NB4 (cell line): ENCODE results near the gene B3GNT2.
A peak's percentile ranks its signal among the peaks of the same experiment; 100 is the strongest.
"Not testable (repeated sequence)": the region's sequence is repeated elsewhere in the genome, so short reads cannot be mapped to it uniquely, and the experiment has no call there.

Experiments
- DNase-seq: peaks from one replicate; pipeline ENCODE4 v3.0.0; 2010; ENCODE audit warnings: low read depth
- H3K4me3 ChIP-seq: one replicate; pipeline ENCODE4 v1.5.1; 2011; ENCODE audit warnings: mild to moderate bottlenecking, low read depth, low read length, moderate library complexity
- MYC ChIP-seq: IDR thresholded peaks from 2 replicates; pipeline ENCODE4 v1.6.1; 2011; ENCODE audit warnings: low read depth, low read length
- POLR2A ChIP-seq: IDR thresholded peaks from 2 replicates; pipeline ENCODE4 v1.6.1; 2011; ENCODE audit warnings: mild to moderate bottlenecking; ENCODE audit not compliant: insufficient read length; ENCODE audit errors: extremely low read depth
- TF ChIP-seq, protein P1 (sequence below): IDR thresholded peaks from one replicate; pipeline ENCODE4 v1.5.1; 2012; ENCODE audit warnings: low read depth, low read length
- TF ChIP-seq, protein P2 (sequence below): IDR thresholded peaks from 2 replicates; pipeline ENCODE4 v1.6.1; 2011; ENCODE audit warnings: low read depth, low read length

The B3GNT2 gene, protein sequence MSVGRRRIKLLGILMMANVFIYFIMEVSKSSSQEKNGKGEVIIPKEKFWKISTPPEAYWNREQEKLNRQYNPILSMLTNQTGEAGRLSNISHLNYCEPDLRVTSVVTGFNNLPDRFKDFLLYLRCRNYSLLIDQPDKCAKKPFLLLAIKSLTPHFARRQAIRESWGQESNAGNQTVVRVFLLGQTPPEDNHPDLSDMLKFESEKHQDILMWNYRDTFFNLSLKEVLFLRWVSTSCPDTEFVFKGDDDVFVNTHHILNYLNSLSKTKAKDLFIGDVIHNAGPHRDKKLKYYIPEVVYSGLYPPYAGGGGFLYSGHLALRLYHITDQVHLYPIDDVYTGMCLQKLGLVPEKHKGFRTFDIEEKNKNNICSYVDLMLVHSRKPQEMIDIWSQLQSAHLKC

DNA sequence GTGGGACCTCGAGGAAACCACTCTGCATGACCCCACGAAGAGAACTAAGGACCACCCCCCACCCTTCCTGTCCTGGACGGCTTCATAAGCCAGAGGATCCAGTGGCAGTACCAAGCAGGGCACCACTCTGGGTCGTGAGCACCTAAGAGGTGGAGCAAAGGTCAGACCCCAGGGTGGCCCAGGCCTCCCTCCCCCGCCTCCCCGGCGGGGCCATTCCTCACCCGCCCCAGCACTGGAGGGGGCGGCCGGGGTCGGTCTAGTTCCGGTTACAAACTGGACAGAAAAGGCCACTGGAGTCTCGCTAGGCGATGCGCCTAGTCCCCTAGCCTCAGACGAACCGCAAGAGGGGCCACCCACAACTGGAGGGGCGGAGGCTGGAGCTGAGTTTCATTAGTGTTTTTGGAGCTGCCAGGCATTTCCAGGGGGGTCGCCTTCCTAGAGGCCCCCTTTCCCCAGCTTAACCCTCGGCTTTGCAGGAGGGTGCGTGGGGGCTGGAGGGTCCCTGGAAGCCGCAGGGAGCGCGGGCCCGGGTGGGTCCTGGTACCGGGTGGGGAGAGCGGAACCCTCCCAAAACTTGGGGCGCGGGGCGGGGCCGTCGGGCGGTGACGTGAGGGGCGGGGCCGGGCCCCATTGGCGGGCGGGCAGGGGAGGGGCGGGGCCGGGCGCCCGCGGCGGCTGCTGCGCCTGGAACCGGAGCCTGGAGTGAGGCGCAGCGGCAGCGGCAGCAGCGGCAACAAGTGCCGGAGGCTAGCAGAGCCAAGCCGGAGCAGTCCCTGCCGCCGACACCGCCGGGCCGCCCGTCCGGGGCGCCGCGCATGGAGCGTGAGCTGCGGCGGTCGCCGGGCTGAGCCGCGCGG, at the start of gene B3GNT2:
B3GNT2 (plus strand) TSS at position 695 of the 857 bp plus-strand sequence. CDS start 26,106 bp downstream, outside the sequence.
- DNase-seq, result peak; percentile 91
- peak within 1 kb of the TSS; percentile 72 for H3K4me3 ChIP-seq
- 0 out of 2 replicates have a peak, but pooled peaks have one; percentile 11 for TF ChIP-seq MYC
- peak; percentile 85 for TF ChIP-seq POLR2A
- TF ChIP-seq, protein P1, sequence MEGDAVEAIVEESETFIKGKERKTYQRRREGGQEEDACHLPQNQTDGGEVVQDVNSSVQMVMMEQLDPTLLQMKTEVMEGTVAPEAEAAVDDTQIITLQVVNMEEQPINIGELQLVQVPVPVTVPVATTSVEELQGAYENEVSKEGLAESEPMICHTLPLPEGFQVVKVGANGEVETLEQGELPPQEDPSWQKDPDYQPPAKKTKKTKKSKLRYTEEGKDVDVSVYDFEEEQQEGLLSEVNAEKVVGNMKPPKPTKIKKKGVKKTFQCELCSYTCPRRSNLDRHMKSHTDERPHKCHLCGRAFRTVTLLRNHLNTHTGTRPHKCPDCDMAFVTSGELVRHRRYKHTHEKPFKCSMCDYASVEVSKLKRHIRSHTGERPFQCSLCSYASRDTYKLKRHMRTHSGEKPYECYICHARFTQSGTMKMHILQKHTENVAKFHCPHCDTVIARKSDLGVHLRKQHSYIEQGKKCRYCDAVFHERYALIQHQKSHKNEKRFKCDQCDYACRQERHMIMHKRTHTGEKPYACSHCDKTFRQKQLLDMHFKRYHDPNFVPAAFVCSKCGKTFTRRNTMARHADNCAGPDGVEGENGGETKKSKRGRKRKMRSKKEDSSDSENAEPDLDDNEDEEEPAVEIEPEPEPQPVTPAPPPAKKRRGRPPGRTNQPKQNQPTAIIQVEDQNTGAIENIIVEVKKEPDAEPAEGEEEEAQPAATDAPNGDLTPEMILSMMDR, result no peak

DNA sequence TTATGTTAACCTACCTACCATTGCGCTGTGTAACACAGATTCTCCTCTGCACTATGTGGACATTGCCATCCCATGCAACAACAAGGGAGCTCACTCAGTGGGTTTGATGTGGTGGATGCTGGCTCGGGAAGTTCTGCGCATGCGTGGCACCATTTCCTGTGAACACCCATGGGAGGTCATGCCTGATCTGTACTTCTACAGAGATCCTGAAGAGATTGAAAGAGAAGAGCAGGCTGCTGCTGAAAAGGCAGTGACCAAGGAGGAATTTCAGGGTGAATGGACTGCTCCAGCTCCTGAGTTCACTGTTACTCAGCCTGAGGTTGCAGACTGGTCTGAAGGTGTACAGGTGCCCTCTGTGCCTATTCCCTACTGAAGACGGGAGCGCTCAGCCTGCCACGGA, 49.1 kb upstream of the B3GNT2 start:
- H3K4me3 ChIP-seq, DNase-seq: not testable (repeated sequence)

DNA sequence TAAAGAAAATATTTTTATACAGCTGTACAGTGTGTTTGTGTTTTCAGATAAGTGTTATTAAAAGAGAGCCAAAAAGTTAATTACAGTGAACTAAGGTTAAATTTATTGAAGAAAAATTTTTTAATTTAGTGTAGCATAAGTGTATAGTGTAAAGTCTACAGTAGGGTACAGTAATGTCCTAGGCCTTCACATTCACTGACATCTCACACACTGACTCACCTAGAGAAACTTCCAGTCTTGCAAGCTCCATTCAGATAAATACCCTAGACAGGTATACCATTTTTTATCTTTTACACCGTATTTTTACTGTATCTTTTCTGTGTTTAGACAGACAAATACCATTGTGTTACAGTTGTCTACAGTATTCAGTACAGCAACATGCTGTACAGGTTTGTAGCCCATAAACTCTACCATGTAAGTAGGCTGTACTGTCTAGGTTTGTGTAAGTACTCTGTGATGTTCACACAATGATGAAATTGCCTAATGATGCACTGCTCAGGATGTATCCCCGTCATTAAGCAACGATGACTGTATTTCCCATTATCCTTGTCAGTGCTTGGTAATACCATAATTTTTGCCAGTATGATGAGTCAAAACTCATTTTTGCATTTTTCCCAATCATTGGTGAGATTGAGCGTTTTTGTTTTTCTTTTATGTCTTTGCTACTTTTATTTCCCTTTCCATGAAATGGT, 48.2 kb upstream of the B3GNT2 start:
- H3K4me3 ChIP-seq, result no peak overlapping the region
- no peak for DNase-seq
- TF ChIP-seq MYC, result no peak

DNA sequence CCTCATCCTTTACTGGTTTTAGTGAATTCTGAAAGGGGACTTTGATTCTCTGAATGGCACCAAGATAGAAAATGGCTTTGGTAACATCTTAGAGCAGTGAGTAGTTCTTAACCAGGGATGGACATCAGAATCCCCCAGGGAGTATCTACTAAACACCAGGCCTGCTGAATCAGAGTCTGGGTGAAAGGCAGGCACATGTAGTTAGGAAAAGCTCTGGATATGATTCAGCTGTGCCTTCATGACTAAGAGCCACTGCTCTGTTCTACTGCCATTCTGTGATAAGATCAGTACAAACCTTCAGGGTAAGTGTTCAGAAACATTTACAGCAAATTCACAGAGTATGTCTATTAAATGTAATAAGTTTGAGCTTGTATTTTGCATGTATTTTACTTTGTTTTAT, 46.2 kb upstream of the B3GNT2 start:
- no peak overlapping the region for H3K4me3 ChIP-seq
- TF ChIP-seq, protein P1, result no peak
- TF ChIP-seq MYC (no peak), POLR2A (no peak)
- TF ChIP-seq, protein P2, sequence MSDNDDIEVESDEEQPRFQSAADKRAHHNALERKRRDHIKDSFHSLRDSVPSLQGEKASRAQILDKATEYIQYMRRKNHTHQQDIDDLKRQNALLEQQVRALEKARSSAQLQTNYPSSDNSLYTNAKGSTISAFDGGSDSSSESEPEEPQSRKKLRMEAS, result no peak
- peak; percentile 73 for DNase-seq

DNA sequence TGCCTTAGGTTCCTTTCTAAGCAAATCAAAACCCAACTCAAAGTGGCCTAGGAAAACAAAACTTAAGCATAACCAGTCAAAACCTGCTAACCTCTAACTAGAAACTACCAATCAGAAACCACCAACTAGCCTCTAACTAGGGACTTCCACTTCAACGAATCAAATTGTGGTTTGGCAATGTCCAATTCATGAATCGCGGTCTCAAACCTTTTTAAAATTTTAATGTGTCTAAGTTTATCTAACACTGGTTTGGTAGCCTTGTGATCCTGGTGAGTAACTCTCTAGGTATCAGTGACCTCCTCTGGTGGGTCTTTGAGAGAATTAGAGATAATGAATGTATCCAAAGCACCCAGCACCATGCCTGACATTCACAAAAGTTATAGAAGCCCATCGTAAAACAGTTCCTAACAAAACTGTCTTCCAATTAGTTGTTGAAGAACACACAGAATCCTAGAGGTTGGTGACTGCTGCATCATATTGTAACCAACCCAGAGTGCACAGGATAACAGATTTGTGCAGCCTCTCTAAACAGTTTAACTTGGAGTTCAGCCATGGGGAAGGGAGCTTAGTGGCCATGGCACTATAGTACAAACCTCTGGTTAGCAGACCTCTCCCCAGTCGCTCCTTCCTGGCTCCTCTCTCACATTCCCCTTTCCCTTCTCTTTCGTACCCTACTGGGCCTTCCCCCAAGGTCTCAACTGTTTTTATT, 45.2 kb upstream of the B3GNT2 start:
- TF ChIP-seq POLR2A, result no peak
- TF ChIP-seq, protein P2, result no peak
- TF ChIP-seq MYC, result no peak
- TF ChIP-seq, protein P1, result no peak
- H3K4me3 ChIP-seq, result no peak overlapping the region
- no peak for DNase-seq

DNA sequence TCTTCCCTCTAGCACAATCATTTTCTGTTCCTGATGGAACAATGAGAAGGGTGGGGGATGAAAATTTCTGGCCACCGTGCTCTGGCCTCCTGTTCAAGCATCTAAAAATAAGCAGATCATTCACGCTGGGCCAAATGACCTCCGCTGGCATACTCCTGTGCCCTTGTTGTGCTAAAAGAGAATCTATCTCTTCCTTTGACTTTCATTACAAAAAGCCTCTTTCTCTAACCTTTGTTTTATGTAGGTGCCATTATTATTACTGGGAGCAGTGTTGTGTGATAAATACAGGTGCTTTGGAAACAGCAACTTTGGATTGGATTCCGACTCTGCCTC, 44.6 kb upstream of the B3GNT2 start:
- H3K4me3 ChIP-seq, result no peak overlapping the region
- TF ChIP-seq POLR2A, result no peak
- TF ChIP-seq, protein P1, result no peak
- TF ChIP-seq, protein P2, result no peak
- no peak for DNase-seq
